CD4-positive, alpha-beta memory T cell (primary cell): ENCODE data around the gene YARS1. TPM values are rescaled to one million over a fixed set of nuclear protein-coding genes. Genes with fewer than 3 reads are reported as not detected.

Experiments
- polyA plus RNA-seq, 2 donors: library from polyadenylated mRNA; unstranded; fragments of 300-500 nt; fragmentation: Illumina TruSeq; gene quantifications; one replicate each; pipeline ENCODE4 v1.2.3, GENCODE V29; 2021
- total RNA-seq, 2 experiments: library from RNA; stranded (reverse); gene quantifications; one replicate each; pipeline ENCODE4 v1.2.3, GENCODE V29; 2021

The YARS1 gene
- total and polyA plus RNA-seq, 4 experiments from 2014 or later = 46.6 to 114 (median 89.8) TPM

Other genes with a start within 250 kb of the YARS1 start
- 10 to 100 TPM; 54.0 to 56.4 TPM for gene ZBTB8OS, start 166.8 kb downstream of the YARS1 start, total RNA-seq
- gene ZBTB8OS, start 166.8 kb downstream of the YARS1 start, polyA plus RNA-seq = 10 to 100 TPM; 69.9 to 94.4 TPM
- 100 to 1,000 TPM; 185 to 186 TPM for gene RBBP4, start 166.2 kb downstream of the YARS1 start, total RNA-seq
- 100 to 1,000 TPM; 246 to 374 TPM for gene RBBP4, start 166.2 kb downstream of the YARS1 start, polyA plus RNA-seq
- not detected for gene SYNC, start 114.6 kb downstream of the YARS1 start, total RNA-seq
- gene SYNC, start 114.6 kb downstream of the YARS1 start, polyA plus RNA-seq = not detected
- gene S100PBP, start 295 bp upstream of the YARS1 start, total RNA-seq = 10 to 100 TPM; 63.2 to 65.5 TPM
- gene S100PBP, start 295 bp upstream of the YARS1 start, polyA plus RNA-seq = 10 to 100 TPM in 1 of 2 donors, 1 to 10 TPM in 1; 6.5 to 14.0 TPM
- not detected for gene FNDC5, start 53.6 kb upstream of the YARS1 start, total RNA-seq
- not detected for gene FNDC5, start 53.6 kb upstream of the YARS1 start, polyA plus RNA-seq
- gene HPCA, start 69.1 kb upstream of the YARS1 start, total RNA-seq = under 1 TPM in 1 of 2 experiments, not detected in 1; 0.70 TPM
- not detected for gene HPCA, start 69.1 kb upstream of the YARS1 start, polyA plus RNA-seq
- not detected for gene TMEM54, start 84.0 kb upstream of the YARS1 start, total RNA-seq
- gene TMEM54, start 84.0 kb upstream of the YARS1 start, polyA plus RNA-seq = not detected
- 10 to 100 TPM; 28.5 to 30.6 TPM for gene RNF19B, start 147.5 kb upstream of the YARS1 start, total RNA-seq
- gene RNF19B, start 147.5 kb upstream of the YARS1 start, polyA plus RNA-seq = 1 to 10 TPM; 1.1 to 4.8 TPM
- gene AK2, start 219.5 kb upstream of the YARS1 start, total RNA-seq = 10 to 100 TPM; 88.5 to 94.5 TPM
- 100 to 1,000 TPM; 109 to 148 TPM for gene AK2, start 219.5 kb upstream of the YARS1 start, polyA plus RNA-seq